HTERT RPE-1 (cell line): ENCODE results near the gene BACH2.
"Not testable (repeated sequence)": the region's sequence is repeated elsewhere in the genome, so short reads cannot be mapped to it uniquely, and the experiment has no call there.

Source experiments
- in situ Hi-C: fragments of 300-500 bp; cut with MboI; formaldehyde crosslinking; loops from 4 replicates; pipeline ENCODE4 v1.14.3; 2020; ENCODE audit warnings: low sequenced_read_pairs

The BACH2 gene

DNA sequence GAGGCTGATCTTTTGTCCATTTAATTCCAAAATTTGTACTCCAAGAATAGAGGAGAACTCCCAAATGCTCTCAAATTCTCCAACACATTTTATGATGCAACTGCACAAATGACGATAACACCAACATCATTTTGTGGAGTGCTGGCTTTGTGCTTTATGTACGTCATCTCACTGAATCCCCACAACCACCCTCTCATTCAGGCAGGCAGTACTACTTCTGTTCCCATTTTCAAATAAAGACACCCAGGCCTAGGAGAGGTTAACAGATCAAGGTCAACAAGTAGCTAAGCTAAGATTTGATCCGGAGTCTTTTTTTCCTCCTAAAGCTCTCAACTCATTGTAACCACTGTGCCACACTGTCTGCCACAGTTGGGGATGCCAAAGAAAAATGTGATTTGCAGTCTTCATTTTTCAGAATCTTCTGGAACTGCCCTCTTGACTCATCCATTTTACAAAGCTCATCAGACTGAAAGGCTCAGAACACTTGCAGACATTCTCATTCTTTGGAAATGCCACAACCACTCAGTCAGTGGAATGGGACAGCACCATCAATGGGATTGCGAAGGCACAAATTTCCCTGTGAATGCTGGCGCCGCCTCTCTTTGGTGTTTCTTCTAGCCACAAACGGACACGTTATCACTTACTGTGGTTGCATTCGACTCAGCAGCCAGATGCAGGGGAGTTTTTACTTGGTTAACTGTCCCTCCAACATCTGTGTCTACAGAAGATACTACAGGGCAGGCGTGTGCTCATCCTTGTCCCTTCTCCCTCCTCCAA lies 217.9 kb downstream of the BACH2 start:
- in situ Hi-C loops = no loop called here

DNA sequence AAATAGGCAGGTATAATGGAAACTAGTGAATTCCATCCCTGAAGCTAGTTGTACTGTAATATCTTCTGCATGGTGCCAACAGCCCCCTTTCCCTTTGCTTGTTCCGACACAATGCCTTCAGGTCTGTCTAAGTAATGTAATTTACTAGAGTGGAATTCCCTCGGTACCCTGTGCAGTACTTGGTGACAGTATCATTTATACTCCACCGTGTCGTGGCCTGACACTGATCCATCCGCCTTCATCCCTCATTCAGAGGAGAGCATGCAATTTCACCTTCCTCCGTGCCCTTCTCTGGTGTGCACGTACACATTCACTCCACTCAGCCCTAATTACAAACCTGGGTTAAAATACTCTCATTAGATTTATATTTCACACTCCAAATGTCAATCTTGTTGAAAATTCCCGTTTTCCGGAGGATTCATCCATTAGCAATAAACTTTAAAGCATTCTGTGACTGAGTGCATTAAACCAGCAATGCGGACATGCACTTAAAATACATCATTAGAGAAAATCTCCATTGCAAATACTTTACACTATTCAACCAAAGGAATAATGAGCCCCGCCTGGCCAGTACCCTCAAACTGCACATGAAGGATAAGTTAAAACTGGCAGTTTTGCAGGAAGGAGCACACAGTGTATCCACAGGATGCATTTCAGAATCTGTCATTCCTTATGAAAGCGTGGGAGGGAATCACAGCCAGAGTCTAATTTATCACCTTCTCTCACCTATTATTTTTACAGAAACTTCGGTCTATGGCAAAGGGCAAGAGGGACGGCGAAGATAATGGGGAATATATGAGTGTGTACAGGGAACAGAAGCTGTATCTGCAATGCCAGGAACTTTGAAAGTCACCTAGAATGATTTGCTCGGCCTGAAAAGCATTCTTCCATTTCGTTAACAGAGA lies 219.9 kb downstream of the BACH2 start:
- in situ Hi-C loops = no loop called here

DNA sequence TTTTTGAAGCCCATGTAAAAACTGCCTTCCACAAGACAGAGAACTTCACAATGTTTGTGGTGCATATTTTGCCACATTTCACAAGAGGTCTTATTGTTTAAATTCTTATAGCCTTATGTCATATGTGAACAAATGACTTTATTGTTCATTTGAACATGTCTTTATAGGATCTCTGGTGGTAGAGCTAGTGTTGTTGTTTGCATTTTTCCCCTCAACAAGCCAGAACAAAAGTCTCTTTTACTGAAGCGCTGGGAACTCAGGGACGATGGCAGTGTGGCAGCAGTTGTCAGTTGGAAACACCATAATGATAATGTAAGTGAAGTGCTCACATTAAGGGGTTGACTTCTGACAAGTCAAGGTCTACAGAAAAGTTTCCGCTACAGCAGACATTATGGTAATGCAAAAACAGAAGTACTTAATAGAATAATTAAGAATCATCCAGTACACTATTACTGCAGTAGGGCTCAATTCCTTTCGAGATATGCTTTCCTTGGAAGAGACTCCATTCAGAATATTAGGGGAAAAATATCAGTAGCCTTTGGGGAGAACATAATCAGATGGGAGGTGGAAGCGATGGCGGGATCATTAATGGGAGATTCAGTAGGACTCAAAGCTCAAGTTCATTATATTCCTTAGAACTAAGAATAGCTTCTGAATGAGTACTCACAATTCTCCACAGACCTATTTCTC lies 222.3 kb downstream of the BACH2 start:
- in situ Hi-C loops = no loop called here

DNA sequence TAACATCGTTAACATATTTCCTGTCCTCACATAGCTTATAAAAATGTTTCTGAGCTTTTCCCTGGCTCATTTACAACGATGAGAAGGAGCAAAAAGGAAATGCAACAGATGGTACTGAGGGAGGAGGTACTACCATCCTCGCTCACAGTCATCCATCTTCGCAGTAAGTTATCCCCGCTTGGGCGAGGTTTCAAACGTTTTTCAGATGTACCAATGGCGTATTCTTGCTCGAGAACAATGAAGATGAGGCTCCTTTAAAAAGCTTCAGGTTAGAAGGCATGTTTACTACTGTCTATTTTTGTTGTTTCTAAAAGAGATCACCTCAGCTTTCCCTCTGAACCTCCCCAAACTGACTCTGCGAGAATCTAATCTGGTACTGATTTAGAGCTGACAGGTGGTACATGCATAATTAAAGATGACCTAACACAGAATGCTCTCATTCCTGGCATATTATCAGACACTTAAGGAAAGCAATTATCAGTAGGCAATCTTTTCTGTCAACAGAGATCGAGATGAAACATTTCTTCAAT lies 223.6 kb downstream of the BACH2 start:
- in situ Hi-C loops = no loop called here

DNA sequence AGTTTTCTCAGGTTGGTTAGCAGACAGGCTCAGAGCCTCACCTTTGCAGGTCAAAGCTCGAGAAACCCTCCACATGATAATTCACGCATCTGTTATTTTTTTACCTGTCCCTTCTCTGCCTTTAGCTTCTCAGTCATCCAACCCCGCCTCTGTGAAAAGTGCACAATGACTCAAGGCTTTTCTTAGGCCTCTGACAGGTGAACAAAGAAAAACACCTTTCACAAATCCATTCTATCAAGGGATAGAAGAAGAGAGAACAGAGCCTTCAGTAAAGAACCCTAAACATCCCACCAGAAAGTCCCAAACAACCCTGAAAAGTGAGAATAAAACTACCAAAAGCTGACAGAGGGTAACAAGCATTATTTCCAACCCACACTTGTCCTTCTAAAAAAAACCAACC lies 224.1 kb downstream of the BACH2 start:
- in situ Hi-C loops = no loop called here

DNA sequence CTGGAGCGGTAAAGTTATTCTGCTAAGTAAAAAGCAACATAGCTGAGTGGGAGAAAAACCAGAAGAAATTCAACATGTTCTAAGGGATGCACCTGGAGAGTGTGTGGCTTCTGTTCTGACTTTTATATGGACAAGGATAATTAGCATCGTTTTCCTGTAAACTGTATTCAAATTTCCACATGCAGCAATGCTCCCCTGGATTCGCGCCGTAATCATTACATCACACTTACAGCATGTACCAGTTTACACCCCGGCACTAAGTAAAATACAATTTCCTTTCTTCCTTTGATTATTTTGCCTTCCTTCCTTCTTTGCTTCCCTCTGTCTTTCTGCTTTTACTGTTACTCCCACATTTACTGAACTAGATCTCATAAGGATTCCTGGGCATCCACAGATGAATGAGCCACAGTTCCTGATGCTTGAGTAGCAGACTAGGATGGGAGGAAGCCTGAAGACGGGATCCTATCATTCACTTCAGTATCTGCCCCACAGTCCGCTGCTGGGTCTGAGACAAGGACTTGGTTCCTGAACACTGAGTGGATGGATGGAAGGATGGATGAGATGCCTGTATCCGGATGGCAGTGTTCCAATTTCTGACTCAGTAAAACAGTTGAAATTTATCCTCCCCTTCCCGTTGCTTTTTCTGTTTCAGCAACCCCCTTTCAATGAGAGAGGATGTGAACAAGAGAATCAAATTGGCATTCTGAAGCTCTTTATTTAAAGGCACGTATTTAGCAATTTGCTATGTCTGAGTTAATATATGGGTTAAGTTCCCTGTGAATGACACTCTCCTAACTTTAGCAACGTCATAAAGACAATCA lies 227.7 kb downstream of the BACH2 start:
- in situ Hi-C loops = no loop called here

DNA sequence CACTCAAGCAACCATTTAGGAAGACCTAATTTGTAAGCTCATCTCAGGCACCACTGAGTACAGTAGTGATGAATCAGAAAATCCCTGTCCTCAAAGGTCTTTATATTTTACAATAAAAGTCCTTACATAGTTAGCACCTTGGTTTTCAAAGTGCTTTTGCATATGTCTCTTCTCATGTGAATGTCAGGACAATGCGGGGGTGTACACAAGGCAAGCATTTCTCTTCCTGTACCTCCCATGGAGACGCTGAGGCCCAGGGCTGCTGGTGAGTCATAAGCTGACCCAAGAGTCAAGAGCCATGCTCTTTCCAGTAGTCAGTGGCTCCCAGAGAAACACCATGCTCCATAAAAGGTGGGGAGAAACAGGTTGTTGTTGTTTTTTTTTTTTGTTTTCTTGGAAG lies 228.4 kb downstream of the BACH2 start:
- in situ Hi-C loops = no loop called here

DNA sequence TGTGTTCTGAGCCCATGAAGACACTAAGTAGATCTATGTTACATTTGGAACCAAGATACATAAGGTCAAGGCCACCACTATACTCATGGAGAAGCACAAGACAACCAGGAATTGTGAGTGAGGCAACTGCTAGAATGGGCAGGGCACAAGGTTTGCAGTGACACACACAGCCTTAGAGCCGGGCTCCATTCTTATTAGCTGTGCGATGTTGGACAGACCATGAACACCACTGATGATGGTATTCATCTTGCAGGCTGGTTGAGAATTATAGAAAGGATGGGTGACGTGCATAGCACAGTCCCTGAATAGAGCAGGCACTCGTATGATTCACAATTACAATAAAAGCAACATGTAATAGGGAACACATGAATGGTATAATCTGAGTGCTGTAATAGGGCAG lies 229.9 kb downstream of the BACH2 start:
- in situ Hi-C loops = no loop called here

DNA sequence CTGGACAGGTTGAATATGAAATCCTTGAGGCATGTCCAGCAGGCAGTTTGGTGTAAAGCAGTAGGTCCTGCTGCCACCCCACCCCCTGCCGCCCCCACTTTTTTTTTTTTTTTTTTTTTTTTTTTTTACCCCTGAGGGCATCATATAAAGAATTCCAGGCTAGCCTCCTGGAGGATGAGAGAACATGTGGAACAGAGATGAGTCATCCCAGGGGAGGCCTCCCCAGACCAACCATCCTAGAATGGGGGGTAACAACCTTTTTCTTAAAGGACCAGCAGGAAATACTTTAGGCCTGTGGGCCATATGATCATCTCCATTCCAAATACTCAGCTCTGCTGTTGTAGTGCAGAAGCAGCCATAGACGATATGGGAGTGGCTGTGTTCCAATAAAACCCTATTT lies 231.5 kb downstream of the BACH2 start:
- in situ Hi-C loops = no loop called here

DNA sequence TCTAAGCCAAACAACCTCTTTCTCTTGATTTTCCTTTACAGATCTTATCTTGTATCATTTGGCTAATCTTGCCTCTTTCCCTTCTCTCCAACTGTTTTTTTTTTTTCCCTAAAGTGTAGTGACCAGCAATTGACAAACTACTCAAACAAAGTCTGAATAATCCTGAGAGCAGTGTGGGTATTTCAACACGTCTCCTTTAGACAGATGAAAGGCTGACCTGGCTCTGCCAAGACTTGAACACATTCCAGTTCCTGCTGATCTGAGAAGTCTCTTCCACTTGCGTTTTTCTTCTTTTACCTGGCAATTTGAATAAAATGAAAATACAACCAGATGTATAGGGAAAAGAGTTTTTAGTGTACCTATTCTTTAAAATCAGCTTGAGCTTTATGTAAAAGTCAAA lies 234.0 kb downstream of the BACH2 start:
- in situ Hi-C loops = no loop called here

DNA sequence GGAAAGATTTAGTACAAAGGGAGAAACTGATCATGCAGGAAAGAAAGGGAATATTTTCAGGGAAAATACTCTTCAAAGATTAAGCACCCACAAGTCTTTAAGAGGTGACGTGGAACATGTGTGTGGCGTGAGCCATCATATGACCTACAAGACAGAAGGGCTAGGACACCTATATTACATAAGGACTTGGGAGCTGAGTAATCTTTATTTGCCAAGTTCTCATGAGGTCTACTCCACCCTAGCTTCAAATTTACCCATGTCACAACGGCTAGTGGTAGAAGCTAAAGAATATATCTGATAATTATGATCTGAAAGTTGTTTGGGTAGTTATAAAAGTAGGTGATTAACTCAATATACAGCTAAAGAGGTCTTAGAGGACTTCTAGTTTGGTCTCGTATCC lies 234.6 kb downstream of the BACH2 start:
- in situ Hi-C loops = no loop called here

DNA sequence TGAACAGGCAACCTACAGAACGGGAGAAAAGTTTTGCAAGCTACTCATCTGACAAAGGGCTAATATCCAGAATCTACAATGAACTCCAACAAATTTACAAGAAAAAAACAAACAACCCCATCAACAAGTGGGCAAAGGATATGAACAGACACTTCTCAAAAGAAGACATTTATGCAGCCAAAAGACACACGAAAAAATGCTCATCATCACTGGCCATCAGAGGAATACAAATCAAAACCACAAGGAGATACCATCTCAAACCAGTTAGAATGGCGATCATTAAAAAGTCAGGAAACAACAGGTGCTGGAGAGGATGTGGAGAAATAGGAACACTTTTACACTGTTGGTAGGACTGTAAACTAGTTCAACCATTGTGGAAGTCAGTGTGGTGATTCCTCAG lies 237.5 kb downstream of the BACH2 start:
- in situ Hi-C loops = not testable (repeated sequence)

DNA sequence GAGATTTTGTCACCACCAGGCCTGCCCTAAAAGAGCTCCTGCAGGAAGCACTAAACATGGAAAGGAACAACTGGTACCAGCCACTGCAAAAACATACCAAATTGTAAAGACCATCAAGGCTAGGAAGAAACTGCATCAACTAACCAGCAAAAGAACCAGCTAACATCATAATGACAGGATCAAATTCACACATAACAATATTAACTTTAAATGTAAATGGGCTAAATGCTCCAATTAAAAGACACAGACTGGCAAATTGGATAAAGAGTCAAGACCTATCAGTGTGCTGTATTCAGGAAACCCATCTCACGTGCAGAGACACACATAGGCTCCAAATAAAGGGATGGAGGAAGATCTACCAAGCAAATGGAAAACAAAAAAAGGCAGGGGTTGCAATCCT lies 240.7 kb downstream of the BACH2 start:
- in situ Hi-C loops = not testable (repeated sequence)

DNA sequence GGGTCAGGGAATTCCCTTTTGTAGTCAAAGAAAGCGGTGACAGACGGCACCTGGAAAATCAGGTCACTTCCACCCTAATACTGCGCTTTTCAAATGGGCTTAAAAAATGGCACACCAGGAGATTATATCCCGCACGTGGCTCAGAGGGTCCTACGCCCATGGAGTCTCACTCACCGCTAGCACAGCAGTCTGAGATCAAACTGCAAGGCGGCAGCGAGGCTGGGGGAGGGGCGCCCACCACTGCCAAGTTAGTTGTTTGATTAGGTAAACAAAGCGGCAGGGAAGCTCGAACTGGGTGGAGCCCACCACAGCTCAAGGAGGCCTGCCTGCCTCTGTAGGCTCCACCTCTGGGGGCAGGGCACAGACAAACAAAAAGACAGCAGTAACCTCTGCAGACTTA lies 242.4 kb downstream of the BACH2 start:
- in situ Hi-C loops = not testable (repeated sequence)

DNA sequence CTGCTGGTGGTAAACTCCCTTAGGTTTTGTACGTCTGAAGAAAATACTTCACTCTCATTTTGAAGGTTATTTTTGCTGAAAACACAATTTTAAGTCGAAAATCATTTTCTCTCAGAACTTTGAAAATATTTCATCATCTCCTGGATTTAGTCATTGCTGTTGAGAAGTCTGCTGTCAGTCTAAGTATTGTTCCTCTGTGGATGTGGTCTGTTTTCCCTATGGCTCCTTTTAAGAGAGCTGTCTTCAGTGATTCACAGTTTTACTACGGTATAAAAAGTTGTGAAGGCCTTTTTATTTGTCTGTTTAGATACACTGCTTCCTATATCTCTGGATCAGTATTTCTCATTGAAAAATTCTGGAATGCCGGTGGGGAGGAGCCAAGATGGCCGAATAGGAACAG lies 243.0 kb downstream of the BACH2 start:
- in situ Hi-C loops = no loop called here

DNA sequence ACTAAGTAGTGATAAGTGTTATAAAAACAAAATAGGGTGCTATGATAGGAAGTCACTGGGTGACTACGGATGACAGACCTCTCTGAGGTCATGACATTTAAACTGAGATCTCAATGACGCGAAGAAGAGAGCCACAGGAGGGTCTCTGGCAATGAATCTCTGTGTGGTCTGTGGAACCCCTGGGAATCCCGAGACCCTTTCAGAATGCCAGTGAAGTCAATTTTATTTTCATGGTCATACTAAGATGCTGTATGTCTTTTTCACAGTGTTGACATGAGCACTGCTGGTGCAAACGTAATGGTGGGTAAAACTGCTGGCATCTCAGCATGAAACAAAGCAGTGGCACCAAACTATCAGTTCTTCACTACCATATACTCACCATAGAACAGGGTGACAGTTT lies 247.3 kb downstream of the BACH2 start:
- in situ Hi-C loops = no loop called here

DNA sequence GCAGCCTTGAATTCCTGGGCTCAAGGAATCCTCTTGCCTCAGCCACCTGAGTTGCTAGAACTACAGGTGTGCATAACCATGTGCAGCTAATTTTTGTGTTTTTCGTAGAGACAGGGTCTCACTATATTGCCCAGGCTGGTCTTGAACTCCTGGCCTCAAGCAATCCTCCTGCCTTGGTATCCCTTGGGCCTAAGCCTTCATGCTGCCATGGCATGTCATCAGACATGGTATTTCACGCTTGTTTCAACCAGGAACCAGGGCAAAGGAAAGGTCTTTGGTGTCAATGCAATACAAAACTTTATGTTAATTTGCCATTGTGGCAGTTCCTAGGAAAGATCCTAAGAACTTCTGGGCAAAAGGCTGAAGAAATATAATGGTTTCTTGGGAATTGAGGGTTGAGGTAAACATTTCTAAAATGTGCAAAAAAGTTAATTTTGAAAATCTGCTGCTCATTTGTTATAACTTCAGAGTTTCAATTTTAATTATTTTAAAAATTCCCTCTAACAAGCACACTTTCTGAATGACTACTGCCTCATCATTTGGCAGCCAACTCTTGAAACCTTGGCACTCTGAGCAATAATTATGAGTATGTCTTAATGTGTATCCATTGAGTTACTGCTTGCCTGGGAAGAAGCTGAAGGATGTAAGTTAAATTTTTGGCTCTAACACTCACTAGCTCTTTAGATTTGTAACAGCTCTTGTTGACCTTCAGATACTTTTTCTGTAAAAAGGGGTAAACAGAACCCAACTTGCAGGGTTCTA lies 248.3 kb downstream of the BACH2 start:
- in situ Hi-C loops = no loop called here

DNA sequence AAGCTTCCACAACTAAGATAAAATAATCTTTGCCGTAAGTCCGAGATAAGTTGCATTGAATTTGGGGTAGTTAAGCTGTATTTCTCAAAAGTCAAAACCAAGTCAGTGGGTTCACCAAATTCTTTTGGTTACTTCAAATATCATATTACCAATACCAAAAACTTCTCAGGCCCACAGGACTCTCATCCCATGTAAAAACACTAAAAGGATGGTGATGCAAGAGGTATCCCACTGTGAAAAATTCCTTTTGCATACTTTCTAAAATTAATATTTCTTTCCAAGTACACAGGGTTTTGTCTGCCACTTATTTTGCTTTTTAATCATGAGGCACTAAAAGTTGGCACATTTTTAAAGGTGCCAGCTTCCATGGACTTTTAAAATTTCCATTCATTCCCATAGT lies 251.1 kb downstream of the BACH2 start:
- in situ Hi-C loops = no loop called here

DNA sequence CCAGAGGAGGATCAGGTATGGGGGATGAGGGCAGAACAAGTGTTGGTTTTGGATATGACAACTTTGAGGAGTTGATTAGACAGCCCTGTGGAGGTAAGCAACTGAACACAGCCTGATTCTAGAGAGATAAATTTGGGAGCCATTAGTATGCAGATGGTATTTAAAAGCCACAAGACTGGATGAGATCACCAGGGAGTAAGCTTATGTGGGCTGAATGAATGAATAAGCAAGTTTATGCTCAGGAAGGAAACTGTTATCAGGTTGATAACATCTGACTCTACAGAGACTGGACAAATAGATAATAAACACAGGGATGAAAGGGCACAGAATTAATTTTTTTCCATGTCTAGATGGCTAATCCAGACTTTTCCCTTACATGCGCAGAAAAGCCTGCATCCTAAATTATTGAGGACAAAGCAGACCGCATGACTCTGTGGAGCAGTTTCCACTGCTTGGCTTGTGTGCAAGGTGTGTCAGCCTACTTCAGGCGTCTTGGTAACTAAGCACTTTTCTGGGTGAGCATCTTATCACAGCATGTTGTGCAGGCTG lies 251.7 kb downstream of the BACH2 start:
- in situ Hi-C loops = no loop called here
